ENCODE data around the gene FXYD3.

The FXYD3 gene

GRCh38 chr19:35115177-35115951 is at the start of gene FXYD3:
FXYD3 (plus strand) TSS chr19:35115823; CDS start chr19:35119377, 3,554 bp downstream.
- no peak for DNase-seq

GRCh38 chr19:35066121-35066520 is 49.5 kb upstream of the FXYD3 start:
- DNase-seq: no peak

GRCh38 chr19:35066691-35067563 is 48.7 kb upstream of the FXYD3 start:
- peak; percentile 64 for DNase-seq

DNA sequence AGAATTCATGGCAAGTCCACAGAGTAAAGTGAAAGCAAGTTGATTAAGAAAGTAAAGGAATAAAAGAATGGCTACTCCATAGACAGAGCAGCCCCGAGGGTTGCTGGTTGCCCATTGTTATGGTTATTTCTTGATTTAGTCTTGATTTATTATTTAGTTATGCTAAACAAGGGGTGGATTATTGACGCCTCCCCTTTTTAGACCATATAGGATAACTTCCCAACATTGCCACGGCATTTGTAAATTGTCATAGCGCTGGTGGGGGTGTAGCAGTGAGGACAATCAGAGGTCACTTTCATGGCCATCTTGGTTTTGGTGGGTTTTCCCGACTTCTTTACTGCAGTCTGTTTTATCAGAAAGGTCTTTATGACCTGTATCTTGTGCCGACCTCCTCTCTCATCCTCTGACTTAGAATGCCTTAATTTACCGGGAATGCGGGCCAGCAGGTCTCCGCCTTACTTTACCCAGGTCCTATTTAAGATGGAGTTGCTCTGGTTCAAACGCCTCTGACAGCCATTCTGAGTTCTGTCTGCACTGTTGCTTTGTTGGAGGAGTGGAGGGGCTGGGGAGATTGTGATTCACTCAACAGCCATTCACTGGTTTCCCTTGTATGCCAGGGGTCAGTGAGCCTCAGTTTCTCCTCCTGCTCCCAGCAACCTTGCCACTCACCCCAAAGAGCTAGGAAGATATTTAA is 46.5 kb upstream of the FXYD3 start:
- DNase-seq: no peak

- DNase-seq: no peak
These were observed 45.9 kb upstream of the FXYD3 start for GRCh38 chr19:35069696-35070095.

DNA sequence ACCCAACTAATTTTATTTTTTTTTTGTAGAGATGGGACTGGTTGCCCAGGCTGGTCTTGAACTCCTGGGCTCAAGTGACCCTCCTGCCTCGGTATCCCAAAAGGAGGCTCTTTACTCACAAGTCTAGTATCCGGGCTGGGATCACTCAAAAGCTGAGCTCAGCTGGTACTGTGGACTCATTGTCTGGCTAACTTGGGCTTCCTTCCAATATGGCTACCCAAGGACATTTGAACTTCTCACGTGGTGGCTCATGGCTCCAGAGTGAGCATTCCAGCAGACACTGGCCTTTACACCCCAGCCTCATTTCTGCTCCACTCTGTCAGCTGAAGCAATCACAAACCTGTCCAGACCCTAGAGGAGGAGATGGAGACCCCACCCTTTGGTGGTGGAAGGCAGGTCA is 45.2 kb upstream of the FXYD3 start:
- DNase-seq: no peak

DNA sequence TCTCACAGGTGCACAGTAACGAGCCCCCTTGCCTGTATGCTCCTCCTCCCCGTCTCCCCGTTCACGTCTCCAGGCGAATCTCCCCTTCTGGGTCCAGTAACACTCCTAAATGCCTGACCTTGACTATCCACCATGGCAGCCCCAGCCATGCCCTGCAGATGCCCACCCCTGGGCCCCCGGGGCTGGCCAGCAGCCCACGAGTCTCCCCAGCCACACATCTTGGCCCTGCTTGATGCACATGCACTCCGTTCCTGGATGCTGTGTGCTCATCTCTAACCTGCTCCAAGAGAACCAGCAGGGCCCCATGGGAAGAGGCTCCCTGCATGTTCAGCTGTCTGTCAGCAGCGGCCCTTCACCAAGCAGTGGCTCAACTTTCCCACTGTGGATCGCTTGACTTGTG is 42.1 kb upstream of the FXYD3 start:
- no peak for DNase-seq

DNA sequence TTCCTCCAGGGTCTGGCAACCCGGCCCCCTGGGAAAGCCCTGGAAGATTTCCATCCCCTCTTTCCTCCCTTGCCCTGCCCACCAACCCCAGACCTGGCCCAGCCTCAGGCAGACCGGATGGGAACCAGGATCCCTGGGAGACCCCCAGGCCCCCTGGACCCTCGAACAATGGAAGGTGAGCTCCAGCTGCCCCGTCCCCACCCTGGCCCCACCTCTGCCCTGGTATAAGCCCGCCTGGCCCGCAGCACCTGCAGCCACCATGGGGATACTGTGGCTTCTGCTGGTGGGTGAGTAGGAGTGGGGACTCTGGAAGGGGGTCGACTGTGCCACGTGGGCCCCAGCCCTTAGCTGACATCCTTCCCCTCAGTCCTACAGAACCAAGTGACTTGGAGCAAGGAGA is 41.7 kb upstream of the FXYD3 start:
- no peak for DNase-seq

GRCh38 chr19:35074426-35075201 is 41.0 kb upstream of the FXYD3 start:
- no peak for DNase-seq

DNA sequence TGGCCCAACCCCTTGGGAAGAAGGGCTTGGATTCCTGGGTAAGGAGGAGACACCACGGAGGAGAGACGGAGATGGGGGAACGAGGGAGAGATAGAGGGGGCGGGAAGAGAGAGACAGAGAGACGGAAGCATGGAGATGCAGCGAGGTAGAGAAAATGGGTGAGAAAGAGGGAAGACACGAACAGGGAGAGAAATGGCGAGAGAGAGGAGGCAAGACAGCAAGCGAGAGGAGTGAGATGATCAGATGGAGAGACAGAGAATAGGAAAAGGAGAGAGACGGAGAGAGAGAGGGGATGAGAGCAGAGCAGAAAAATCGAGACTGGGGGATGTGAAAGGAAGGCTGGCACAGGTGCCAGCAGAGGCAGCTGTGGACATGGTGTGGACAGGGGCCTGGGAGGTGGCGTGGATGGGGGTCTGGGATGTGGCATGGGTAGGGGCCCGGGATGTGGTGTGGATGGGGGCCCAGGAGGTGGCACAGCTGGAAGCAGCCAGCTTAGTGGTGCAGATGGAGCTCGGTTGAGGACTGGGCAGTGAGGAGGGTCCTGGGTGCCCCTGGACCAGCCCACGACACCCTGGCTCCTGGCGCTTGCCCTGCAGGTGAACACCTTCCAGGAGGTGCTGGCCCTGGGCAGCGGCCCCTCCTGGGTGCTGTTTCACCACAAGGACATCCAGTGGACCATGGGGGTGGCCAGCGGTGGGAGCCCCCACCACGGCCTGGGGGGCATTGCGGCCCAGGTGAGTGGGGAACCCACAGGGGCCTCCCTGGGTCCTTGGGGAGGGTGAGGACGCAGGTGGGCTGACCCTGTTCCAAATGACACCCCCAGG is 40.2 kb upstream of the FXYD3 start:
- DNase-seq: no peak

DNA sequence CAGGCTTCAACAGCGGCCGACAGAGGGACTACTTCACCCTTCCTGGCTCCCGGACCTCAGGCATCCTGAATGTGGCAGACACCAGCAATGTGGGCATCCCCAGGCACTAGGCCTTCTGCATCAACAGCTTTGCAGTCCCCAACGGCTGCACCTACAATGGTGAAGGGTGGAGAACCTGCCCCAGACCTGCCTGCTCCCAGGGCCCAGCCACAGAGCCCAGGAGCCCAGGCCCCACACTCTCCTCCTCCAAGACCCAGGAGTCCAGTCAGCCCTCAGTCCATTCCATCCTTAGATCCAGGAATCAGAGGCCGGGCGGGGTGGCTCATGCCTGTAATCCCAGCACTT is 39.6 kb upstream of the FXYD3 start:
- DNase-seq: no peak

DNA sequence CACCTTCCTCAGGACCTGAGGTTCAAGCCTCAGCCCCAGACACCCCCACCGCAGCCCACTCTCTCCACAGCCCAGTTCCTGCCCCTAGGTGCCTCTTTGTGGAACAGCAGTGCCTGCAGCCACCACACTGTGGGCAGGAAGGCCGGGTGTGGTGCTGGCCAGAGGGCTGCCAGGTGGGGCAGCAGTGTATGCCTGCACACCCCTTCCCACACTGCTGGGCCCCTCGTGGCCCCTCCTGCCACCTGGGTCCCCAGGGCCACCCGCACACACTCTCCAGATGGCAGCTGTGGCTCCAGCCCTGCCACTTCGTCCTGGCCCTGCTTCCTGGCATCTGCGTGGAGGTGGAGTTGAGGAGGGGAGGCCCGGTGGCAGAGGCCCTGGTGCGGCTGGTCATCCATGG is 39.0 kb upstream of the FXYD3 start:
- DNase-seq: peak; percentile 33

- DNase-seq: no peak
These were observed 38.0 kb upstream of the FXYD3 start for GRCh38 chr19:35077411-35078223.

DNA sequence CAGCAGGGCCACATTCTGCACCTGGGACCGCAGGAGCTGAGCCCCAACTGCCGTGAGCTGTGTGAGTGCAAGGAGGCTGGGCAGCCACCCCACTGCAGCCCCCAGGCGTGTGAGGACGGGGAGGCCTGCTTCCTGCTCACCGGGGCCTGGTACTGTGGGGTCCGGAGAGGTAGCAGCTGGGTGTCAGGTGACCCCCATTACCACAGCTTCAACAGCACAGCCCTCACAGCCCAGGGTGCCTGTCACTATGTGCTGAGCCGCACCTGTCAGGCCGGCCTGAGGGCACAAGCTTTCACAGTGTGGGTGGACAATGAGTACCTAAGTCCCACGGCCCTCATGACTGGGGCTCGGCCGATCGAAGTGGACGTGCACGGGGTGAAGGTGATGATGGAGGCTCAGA is 35.8 kb upstream of the FXYD3 start:
- DNase-seq: no peak

GRCh38 chr19:35080613-35081170 is 34.9 kb upstream of the FXYD3 start:
- DNase-seq: no peak

GRCh38 chr19:35081201-35081600 is 34.4 kb upstream of the FXYD3 start:
- no peak for DNase-seq

GRCh38 chr19:35083691-35084508 is 31.7 kb upstream of the FXYD3 start:
- DNase-seq: no peak

- no peak for DNase-seq
These were observed 31.2 kb upstream of the FXYD3 start for GRCh38 chr19:35084509-35084762.

GRCh38 chr19:35085947-35086346 is 29.7 kb upstream of the FXYD3 start:
- DNase-seq: no peak

DNA sequence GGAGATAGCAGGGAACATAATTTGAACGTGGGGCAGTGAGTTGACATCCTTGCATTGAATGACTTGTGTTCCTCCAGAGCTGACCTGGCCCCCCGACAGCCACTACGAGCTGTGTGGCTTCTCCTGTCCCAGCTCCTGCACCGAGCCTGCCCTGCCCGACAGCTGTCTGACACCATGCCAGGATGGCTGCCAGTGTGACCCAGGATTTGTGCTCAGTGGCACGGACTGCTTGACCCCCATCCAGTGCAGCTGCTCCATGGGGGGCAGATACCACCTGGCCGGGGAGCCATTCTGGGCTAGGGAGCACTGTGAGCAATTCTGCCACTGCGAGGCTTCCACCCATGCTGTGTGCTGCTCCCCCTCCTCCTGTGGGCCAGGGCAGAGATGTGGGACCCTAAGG is 29.2 kb upstream of the FXYD3 start:
- no peak for DNase-seq

Data from NCI-H524 treated with DMSO at 0.1 percent for 48 hours (cell line).